Activated CD4-positive, alpha-beta T cell treated with anti-CD3 and anti-CD28 coated beads for 24 hours (primary cell): ENCODE measurements around the gene IMPA2.

Source experiments
- DNase-seq, 2 donors: peaks; one replicate each; pipeline ENCODE4 v3.0.0-alpha.2; 2020; ENCODE audit warnings: low read depth in 2 of 2

The IMPA2 gene

DNA sequence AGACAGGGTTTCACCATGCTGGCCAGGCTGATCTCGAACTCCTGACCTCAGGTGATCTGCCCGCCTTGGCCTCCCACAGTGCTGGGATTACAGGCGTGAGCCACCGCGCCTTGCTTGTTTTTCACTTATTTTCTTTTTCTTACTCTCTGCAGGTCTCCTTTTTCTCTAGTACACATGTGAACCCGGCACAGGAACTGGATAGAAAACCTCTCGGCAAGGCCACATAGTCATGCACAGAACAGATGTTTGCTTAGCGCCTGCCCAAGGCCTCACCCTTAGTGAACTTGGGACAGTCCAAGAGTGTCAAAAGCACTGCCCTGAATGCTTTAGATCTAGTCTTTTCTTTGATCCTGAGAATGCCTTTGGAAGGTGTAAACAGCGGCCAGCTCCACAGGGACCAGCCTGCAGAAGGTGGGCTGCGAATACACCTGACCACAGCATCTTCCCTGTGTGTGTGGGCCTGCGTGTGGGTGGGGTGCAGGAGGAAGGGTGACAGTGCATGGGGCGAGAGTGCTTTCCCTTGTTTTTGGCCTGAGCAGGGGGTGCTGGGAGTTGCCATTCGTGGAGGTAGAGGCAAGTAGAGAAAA lies 27.0 kb downstream of the IMPA2 start:
- no peak for DNase-seq

DNA sequence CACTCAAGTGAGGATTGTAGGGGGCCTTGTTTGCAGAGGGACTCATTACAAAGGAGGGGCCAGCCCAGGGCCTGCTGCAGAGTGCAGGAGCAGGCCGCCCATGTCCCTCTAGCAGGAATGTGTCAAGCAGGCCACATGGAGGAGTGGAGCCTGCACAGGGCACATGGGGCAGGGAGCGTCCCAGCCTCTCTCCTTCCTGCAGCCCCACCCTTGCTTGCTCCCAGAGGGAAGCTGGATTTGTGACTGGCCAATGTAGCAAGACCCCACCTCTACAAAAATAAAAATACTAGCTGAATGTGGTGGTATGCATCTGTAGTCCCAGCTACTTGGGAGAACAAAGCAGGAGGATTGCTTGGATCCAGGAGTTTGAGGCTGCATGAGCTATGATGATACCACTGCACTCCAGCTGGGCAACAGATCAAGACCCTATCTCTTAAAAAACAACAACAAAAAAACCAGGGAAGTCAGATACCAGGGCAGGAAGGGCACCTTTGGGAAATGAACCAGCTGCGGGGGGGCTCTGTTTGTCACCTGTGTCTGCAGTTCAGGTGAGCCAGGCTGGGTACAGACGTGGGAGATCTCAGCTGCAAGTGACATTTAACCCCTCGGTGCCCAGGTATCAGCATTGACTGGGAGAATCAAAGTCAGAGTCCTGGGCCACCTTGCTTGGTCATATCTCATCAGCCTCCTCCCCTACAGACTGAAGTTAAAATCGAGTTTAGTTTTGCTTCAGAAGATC lies 27.7 kb downstream of the IMPA2 start:
- DNase-seq, result no peak

DNA sequence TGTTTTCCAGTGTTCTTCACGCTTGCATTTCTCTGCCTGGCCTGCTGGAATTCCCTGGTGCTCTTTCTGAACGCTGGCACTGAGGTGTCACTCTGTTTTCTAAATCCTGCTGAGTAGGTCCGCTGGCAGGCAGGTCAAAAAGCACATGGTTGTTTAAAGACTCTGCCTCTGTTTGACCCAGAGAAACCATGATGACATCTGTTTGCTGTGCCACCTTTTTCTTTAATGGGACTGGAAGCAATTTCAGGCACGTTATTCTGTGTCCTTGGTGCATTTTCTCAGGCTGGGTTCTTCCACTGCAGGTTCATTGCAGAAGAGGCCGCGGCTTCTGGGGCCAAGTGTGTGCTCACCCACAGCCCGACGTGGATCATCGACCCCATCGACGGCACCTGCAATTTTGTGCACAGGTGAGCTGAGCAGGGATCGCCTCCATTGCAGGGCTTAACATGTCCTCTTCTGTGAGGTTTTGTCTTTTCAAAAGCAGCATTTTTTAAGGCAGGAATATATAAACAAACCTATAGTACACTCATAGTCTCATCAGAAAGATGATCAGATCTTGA lies 28.4 kb downstream of the IMPA2 start:
- no peak for DNase-seq

DNA sequence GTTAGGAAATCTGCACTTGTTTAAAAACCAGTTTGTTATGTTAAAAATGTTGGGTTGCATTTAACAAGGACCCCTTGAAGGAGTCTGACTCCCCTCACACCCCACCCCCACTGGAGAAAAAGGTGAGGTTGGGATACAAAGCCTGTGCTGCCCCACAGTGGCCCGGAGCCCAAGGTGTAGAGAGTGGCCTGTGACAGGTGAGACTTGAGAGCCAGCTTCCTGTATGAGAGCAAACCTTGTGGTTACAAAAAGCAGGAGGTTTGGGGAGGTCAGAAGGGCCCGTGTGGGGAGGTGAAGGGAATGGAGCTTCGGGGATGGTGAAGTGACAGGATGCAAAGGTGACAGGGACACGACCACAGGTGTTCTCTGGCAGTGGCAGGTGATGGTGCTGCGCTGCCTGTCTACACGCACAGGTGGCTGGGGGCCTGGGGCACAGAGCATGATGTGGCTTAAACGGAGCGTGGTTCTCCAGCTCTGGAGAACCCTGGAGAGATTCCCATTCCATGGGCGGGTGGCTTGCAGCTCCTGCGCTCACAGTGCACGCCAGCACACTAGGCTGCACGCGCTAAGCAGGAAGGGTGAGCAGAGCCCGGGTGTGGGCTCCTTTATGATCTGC lies 29.0 kb downstream of the IMPA2 start:
- DNase-seq, result no peak

DNA sequence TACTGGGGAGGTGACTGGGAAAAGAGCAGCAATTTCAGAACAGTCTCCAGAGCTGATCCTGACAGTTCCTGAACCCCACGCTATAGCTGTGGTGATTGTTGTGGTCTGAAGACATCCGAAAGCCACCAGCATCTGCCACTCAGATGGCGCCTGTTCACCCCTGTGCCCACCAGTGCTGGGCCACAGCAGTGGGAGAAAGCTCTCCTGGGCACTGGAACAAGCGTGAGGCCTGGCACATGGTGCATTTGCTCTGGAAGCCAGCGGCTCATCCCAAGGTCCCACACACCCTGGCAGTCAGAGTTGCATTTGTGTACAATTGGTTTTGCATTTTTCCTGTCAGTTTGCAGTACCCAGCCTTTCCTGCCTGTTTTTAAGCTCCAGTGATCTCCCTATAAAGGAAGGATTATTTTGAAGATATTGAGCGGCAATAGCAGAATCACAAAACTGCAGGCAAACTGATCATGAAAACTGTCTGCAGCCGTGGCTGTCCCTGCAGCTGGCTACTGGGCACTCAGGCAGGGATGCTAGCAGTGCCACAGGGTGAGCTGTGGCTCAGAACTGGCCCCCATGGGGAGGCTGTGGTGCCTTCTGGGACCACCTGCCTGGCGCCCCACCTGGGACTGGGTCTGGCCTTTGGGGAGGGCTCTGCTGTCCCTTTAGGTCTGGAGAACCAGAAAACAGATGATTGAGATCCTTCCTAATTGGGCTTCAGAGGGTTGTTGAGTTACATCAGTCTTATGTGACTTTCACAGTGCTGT lies 30.1 kb downstream of the IMPA2 start:
- no peak for DNase-seq

DNA sequence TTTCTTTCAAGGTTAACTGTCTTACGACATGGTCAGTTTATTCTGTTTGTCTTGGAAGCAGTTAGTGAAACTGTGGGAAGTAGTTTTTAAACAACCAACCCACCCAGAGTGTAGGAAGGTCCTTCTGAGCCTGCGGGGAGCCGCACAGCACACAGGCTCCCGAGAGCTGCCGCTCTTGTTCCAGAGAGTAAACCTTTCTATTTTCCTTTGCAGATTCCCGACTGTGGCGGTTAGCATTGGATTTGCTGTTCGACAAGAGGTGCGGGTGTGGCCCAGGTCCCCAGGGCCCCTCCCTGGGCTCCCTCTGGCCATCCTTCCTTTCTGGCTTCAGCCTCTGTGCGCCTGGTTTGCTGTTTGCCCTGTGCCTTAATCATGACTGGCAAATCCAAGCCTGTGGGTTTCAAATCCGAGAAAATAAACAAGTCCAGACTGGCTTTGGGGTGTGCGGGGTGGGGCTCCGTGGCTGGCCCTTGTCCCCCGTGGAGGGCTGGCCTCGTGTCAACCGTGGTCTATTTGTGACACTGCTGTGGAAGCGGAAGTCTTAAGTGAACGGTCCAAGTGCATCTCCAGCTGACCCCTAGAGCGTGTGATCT lies 30.7 kb downstream of the IMPA2 start:
- DNase-seq, result no peak

DNA sequence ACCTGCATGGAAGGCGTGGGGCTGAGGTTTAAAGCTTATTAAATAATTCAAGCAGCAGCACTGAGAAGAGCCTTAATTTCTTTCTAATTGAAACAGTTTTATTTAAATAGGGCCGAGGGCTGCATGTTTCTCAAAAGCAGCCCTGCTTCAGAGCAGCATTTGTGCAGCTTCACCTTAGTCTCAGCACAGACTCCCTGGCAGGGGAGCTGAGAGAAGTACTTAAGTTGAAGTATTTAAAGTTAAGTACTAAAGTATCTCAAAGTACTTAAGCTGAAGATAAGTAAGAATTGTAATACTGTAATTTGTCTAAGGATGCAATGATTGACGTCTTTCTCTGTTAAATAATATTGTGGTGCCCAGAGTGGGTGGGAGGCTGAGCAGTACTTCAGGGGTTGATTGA lies 31.4 kb downstream of the IMPA2 start:
- DNase-seq, result no peak

DNA sequence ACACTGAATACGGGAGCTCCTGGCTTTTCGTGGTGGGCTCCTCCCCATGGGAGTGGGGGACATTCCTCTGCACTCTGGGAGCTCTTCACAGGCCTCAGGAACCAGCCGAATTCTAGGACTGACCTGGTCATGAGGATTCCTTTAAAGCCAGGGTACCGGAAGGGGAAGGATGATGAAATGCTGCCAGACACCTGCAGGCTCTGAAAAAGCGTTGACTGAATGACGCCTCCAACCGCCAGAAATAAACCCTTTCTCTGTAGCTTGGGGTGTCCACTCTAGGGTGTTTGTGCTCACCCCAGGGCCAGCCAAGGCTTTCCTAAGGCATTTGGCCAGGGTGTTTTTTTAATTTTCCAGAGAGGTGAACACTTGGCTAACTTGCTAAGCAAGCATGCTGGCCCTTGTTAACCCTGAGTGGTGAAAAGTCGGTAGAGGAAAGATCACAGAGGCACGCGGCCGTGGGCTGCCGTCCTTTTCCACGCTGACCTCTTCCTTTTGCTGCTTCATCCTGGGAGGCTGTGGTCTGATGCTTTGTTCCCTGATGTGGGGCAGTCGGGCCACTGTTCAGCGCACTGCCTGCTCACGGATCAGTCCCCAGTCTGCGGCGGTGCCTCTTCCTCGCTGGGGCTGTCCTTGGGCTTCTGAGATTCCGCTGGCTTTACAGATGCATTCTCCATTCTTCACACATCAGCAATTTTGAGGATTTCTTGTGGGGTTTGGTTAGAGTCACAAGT lies 32.0 kb downstream of the IMPA2 start:
- DNase-seq, result no peak

DNA sequence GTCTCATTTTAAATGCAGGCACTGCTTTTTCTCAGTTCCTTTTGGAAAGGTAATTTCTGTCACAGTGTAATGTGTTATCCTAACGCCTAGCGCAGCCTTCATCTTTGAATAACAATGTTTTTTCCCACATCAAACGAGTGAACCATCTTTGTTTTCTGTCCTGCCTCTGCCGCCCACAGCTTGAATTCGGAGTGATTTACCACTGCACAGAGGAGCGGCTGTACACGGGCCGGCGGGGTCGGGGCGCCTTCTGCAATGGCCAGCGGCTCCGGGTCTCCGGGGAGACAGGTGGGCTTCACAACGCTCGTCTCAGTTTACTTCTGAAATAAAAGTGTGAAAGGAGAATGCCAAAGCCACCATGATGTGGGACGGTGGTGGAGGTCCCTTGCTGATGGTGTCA lies 32.8 kb downstream of the IMPA2 start:
- no peak for DNase-seq

DNA sequence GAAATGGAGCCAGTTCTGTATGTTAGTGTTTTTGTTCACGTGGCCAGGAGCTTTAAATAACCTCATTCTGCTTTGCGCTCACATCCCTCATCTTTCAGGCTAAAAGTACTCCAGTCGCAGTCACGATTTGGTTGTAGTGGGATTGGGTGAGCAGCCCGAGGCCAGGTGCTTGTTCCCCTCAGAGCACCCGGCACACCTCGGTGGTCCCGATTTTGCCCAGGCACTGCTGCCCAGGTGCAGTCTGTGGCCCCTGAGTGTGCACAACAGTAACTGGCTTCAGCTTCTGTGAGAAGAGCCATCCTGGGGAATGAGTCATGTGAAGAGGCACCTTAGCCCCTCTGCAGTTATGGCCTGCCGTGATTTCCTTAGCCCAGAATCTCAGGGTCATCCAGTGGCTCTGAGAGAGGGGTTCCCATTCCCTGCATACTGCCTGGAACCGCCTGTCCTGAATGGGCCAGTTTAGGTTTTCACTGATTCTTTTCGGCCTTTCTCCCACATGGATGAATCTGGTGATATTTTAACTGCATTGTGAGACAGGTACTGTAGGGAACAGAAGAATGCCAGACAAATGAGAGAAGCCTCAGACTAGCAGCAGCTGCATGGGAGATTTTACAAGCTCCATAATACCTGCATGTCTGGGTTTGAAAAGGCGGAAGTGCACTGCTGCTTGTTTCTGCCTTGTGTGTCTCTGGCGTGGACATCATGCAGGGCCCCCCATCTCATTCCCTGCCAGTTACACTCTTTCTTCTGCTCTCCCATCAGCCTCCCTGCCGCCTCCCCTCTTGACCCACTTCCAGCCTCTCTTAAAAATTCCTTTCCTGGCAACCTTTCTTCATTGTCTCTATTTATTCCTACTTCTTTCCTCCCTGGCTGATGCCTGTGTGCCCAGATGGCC lies 33.5 kb downstream of the IMPA2 start:
- DNase-seq, result no peak

DNA sequence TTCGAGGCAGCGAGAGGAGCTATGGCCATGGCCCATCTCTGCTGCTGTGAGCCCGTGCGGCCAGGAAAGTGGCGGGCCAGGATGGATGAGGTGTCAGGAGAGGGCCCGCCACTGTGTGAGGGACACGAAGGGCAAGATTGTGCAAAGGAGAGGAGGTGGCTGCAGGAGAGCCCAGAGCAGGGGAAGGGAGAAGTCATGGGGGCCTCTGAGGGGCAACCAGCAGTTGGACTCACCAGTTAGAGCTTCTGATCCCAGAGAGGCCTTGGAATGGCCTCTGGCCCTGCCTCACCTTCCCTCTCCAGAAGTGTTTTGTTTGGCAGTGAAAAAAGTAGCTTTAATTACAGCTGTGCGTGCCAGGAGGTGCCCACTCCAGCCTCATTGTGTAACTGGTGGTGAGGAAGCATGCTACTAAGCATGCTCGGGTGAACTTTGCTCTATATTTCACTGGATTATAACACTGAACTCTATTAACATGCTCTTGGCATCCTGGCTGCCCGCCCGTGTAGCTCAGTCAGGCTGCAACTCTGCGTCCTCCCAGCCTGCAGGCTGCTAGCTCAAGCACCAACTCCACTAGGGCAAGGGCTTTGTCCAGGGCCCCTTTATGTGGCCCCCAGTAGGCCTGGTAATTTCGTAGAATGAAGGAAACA lies 34.2 kb downstream of the IMPA2 start:
- no peak for DNase-seq

DNA sequence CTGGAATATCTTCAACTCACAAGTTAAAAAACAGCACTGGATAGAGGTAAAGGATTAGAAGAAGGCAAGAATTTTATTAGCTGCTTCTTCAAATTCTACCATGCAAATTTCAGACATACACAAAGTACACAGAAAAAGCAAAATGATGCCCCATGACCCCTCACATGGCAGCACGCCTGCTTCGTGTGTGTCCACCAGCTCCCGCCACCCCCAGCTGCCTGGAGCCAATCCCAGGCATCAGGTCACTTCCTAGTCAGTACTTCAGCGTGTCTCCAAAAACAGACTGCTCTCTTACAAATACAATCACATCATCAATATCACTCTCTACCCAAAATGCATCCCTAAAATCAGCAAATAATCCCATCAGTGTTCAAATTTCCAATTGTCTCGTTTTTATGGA lies 35.8 kb downstream of the IMPA2 start:
- DNase-seq, result no peak

DNA sequence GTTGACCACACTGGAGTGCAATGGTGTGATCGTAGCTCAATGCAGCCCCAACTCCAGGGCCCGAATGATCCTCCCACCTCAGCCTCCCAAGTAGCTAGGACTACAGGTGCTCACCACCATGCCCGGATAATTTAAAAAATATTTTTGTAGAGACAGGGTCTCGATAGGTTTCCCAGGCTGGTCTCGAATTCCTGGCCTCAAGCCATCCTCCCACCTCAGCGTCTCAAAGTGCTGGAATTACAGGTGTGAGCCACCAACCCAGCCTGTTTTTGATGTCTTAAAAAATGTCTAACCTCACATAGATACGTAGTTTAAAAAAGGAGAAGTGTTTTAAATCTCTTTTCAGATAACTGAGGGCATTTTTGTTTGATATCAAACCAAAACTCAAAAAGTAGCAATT lies 37.6 kb downstream of the IMPA2 start:
- no peak for DNase-seq

DNA sequence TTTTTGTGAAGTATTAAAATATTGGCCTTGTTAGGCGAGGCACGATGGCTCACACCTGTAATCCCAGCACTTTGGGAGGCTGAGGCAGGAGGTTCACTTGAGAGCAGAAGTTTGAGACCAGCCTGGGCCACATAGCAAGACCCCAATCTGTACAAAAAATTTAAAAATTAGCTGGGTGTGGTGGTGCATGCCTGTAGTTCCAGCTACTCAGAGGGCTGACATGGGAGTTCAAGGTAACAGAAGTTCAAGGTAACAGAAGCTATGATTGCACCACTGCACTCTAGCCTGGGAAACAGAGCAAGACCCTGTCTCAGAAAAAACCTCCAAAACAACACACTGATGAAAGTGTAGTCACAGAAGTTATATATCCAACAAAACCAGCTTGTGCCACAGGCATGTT lies 39.8 kb downstream of the IMPA2 start:
- DNase-seq, result no peak

DNA sequence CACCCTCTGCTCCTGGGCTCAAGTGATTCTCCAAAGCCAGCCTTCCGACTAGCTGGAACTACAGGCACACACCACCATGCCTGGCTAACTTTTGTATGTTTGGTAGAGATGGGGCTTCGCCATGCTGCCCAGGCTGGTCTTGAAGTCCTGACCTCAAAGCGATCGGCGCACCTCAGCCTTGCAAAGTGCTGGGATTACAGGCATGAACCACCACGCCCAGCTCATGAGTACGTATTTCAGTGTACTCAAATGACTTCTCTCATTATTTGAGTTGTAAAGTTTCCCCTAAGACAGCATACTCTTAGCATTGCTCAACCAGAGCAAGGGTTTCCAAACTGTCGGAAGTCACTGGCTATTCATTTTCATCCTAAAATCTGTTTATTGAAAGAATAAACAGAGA lies 40.3 kb downstream of the IMPA2 start:
- DNase-seq, result no peak

DNA sequence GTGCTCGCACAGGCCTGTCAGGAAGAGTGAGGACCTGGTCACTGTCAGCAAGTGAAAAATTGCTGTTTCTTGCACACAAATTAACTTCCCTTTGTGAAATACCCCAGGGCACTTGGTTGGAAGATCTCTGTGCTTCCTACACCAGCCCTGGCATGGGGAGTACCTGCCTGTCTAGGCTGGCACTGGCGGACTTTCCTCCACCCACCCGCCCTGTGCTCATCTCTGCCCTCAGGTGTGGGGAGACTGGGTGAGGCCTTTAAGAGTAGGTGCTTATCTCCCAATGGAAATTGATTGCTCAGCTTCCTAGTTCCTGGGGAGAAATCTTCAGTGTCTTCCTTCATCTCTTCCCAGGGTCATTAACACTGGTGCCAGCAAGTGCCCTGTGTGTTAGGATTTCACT lies 42.1 kb downstream of the IMPA2 start:
- no peak for DNase-seq

DNA sequence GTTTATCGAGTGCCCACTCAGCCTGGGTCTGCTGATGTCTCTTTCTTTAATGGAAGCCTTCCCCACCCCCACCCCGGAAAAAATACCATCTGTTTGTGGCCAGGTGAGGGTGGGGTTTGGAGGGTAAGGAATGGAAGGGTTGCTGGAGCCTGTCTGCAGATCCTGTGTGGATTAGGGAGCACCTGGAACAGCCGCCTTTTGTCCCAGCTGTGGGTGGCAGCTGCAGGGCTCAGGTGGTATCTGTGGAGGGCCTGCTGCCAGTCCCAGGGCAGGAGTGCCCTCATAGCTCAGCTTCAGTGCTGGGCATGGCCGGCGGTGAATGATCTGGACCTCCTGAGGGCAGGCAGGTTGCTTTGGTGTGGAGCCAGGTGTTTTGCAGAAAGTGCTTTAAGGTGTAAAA lies 45.3 kb downstream of the IMPA2 start:
- no peak for DNase-seq

DNA sequence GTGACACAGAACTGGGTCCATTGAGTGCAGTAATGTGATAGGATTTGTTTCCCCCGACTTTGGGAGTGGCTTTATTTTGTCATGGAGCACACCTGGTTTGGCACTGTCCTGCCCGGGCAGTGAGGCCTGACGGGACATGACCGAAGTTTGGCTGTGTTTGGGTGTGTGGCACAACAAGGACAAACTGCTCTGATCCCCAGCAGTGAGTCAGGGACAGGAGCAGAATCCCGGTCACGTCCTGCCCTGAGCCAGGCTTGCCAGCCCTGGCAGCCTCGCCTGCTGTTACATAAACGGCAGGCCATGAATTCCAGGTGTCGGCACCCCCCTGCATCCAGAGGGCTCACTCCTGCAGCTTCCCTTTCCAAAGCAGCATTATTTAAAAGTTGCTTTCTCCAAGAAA lies 45.7 kb downstream of the IMPA2 start:
- no peak for DNase-seq

DNA sequence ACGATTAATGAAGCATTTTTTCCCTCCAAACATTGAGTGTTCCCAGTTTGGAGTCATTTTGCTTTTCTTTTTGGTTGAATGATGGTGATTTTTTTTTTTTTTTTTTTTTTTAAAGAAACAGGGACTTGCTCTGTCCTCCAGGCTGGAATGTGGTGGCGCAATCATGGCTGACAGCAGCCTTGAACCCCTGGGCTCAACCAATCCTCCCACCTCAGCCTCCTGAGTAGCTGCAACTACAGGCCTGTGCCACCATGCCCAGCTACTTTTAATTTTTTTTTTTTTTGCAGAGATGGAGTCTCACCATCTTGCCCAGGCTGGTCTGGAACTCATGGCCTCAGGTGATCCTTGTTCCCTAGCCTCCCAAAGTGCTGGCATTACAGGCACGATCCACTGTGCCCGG lies 46.2 kb downstream of the IMPA2 start:
- no peak for DNase-seq
